Measurements from ENCODE around the gene DPM3.
A peak's percentile ranks its signal among the peaks of the same experiment; 100 is the strongest.
"Not testable (repeated sequence)": the region's sequence is repeated elsewhere in the genome, so short reads cannot be mapped to it uniquely, and the experiment has no call there.

DPM3 gene

DNA sequence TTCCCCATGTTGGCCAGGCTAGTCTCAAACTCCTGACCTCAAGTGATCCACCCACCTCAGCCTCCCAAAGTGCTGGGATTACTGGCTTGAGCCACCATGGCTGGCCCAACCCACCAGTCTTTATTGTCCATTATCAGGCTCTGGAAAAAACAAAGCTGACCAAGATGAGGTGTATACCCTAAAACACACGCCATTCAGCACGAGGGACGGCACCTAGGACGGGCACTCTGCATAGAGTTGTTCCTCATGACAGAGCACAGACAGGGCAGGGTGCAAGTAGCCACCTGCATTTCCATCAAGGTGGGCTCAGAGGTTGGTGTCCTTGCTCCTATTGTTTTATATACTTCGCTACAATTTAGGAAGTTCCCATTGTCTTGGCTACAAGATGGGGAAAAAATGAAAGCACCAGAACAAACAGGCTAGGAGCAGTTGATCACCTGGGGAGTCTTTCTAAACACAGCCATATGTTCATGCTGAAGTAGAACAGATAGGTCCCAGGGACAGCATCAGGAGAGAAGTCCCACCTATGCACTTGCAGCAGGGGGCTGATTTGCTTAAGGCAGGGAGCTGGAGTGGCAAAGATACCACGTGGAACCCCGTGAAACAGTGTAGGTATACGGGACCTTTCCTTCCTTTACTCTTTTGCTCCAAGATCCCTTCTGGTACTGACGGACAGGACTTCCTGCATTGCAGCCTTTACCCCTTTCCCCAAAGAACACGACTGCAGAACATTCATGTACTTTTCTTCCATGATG, 28.3 kb upstream of the DPM3 start:
- Histone ChIP-seq H3K27ac (no peak overlapping the region), H3K4me3 (ENCODE audit: low read depth, low read length) (no peak overlapping the region), H3K36me3 (replicated peaks) (peaks cover 7% of the 10 kb centered on the region), H3K27me3 (replicated peaks) (no peaks in the 10 kb centered on the region)
- TF ChIP-seq CTCF (IDR thresholded peaks at IDR 0.05; ENCODE audit: low read depth, low read length, missing control alignments): no peak
- in situ Hi-C loops (cut with HindIII; ENCODE audit: low pct_ligation_motif_present, low sequenced_read_pairs): loop anchor here (10.0 kb wide), 1 partner anchor 54 kb away; no protein-coding TSS in a partner anchor
- no peak for DNase-seq

DNA sequence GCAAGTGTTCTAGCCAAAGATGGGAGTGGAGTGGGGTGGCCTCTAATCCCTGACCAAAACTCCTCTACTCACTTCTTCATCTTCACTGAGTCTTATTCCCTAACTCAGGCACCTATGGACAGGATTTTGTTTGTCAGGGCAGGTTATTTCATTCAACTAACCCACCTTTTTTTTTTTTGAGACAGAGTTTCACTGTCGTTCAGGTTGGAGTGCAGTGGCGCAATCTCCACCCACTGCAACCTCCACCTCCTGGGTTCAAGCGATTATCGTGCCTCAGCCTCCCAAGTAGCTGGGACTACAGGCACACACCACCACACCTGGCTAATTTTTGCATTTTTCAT, 27.7 kb upstream of the DPM3 start:
- not testable (repeated sequence) for H3K36me3 ChIP-seq (replicated peaks); H3K4me3 ChIP-seq (ENCODE audit: low read depth, low read length); H3K27me3 ChIP-seq (replicated peaks); H3K27ac ChIP-seq; DNase-seq
- in situ Hi-C loops (cut with HindIII; ENCODE audit: low pct_ligation_motif_present, low sequenced_read_pairs): loop anchor here (10.0 kb wide), 1 partner anchor 53 kb away; no protein-coding TSS in a partner anchor

- DNase-seq: peak; percentile 77
- H3K27ac ChIP-seq: no peak overlapping the region
- peak; percentile 94 for TF ChIP-seq CTCF (IDR thresholded peaks at IDR 0.05; ENCODE audit: low read depth, low read length, missing control alignments)
- in situ Hi-C loops (cut with HindIII; ENCODE audit: low pct_ligation_motif_present, low sequenced_read_pairs): loop anchor here (10.0 kb wide), 1 partner anchor 53 kb away; no protein-coding TSS in a partner anchor
- peaks cover 7% of the 10 kb centered on the region for H3K36me3 ChIP-seq (replicated peaks)
- peak overlapping the region; percentile 4 for H3K4me3 ChIP-seq (ENCODE audit: low read depth, low read length)
- no peaks in the 10 kb centered on the region for H3K27me3 ChIP-seq (replicated peaks)
Observed at GRCh38 chr1:155167166-155168104, 27.1 kb upstream of the DPM3 start.

DNA sequence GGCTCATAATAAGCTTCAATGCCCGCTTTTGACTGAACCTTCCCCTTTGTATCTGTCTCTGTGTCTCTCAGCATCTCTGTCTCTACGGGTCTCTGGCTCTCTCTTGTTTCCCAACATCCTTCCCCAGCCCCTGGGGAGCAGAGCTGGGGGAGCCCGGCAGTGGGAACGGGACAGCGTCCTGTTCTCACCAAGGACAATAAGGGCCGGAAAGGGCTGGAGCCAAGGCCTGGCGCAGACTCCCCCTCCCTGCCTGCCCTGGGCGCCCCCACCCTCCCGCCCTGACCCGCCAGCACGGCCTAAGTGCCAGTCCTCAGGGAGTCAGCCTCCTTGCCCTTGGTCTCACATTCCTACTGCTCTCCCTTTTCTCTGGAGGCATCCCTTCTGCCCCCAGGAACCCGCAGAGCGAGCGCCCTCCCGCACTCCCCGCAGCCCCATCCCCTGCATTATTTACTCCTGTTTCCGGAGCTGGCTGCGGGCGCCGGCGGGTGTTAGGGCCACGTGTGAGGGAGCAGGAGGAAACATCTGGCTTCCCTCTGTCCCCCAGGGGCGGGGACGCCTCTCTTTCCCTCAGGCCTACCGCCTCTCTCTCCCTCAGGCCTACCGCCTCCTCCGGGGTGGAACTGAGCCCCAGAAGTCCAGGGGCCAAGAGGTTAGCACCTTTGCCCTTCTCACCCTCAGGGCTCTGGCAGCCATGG, 26.3 kb upstream of the DPM3 start:
- no peak for TF ChIP-seq CTCF (IDR thresholded peaks at IDR 0.05; ENCODE audit: low read depth, low read length, missing control alignments)
- Histone ChIP-seq H3K27ac (no peak overlapping the region), H3K36me3 (replicated peaks) (peaks cover 7% of the 10 kb centered on the region), H3K4me3 (ENCODE audit: low read depth, low read length) (no peak overlapping the region), H3K27me3 (replicated peaks) (no peaks in the 10 kb centered on the region)
- in situ Hi-C loops (cut with HindIII; ENCODE audit: low pct_ligation_motif_present, low sequenced_read_pairs): loop anchor here (10.0 kb wide), 1 partner anchor 52 kb away; no protein-coding TSS in a partner anchor
- no peak for DNase-seq

DNA sequence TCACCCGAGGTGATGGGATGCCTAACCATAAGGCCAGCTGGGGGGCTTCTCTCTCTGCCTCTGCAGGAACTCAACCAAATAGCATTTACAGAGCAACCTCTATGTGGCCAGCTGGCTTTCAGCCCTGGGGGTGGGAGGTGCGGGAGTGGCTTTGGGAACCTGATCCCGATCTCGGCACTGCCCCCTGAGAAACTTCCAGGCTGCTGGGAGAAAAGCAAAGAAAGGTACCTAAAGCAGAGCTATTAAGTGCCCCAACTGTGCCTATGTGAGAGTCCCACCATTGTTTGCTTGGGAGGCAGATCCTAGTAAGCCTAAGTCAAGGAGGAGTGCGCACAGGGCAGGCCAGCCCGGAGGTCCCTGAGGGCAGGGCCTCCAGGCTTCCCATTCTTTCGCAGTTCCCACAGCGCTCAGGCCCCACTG, 25.7 kb upstream of the DPM3 start:
- Histone ChIP-seq H3K27me3 (replicated peaks) (no peaks in the 10 kb centered on the region), H3K36me3 (replicated peaks) (peaks cover 7% of the 10 kb centered on the region), H3K27ac (no peak overlapping the region), H3K4me3 (ENCODE audit: low read depth, low read length) (no peak overlapping the region)
- no peak for TF ChIP-seq CTCF (IDR thresholded peaks at IDR 0.05; ENCODE audit: low read depth, low read length, missing control alignments)
- no peak for DNase-seq
- in situ Hi-C loops (cut with HindIII; ENCODE audit: low pct_ligation_motif_present, low sequenced_read_pairs): loop anchor here (10.0 kb wide), 1 partner anchor 51 kb away; no protein-coding TSS in a partner anchor

DNA sequence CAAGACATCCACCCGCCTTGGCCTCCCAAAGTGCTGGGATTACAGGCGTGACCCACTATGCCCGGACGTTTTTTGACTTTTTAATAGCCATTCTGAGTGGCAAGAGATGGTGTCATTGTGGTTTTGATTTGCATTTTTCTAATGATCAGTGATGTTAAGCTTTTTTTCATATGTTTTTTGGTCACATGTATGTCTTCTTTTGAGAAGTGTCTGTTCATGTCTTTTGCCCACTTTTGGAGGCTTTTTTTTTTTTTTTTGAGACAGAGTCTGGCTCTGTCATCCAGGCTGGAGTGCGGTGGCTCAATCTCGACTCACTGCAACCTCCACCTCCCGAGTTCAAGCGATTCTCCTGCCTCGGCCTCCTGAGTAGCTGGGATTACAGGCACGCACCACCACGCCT, 24.3 kb upstream of the DPM3 start:
- not testable (repeated sequence) for H3K27me3 ChIP-seq (replicated peaks); H3K36me3 ChIP-seq (replicated peaks); H3K4me3 ChIP-seq (ENCODE audit: low read depth, low read length); H3K27ac ChIP-seq; DNase-seq
- in situ Hi-C loops (cut with HindIII; ENCODE audit: low pct_ligation_motif_present, low sequenced_read_pairs): loop anchor here (10.0 kb wide), 1 partner anchor 50 kb away; no protein-coding TSS in a partner anchor

- H3K27me3 ChIP-seq (replicated peaks): not testable (repeated sequence)
Observed at GRCh38 chr1:155163785-155164184, 23.5 kb upstream of the DPM3 start.

GRCh38 chr1:155162631-155163030, 22.3 kb upstream of the DPM3 start:
- H3K36me3 ChIP-seq (replicated peaks); H3K27ac ChIP-seq; DNase-seq; H3K27me3 ChIP-seq (replicated peaks); H3K4me3 ChIP-seq (ENCODE audit: low read depth, low read length): not testable (repeated sequence)
- in situ Hi-C loops (cut with HindIII; ENCODE audit: low pct_ligation_motif_present, low sequenced_read_pairs): loop anchor here (10.0 kb wide), 1 partner anchor 48 kb away; no protein-coding TSS in a partner anchor

More at GRCh38 chr1:155163785-155164184, 23.5 kb upstream of the DPM3 start:
- H3K27ac ChIP-seq; DNase-seq; H3K4me3 ChIP-seq (ENCODE audit: low read depth, low read length); H3K36me3 ChIP-seq (replicated peaks): not testable (repeated sequence)
- in situ Hi-C loops (cut with HindIII; ENCODE audit: low pct_ligation_motif_present, low sequenced_read_pairs): loop anchor here (10.0 kb wide), 1 partner anchor 49 kb away; no protein-coding TSS in a partner anchor

Data from brain microvascular endothelial cell (primary cell).